HepG2 (cell line): ENCODE results near the gene TBC1D1. TPM values are rescaled to one million over a fixed set of nuclear protein-coding genes. Genes with fewer than 3 reads are reported as not detected.

ENCODE experiments used
- ATAC-seq: fragments of 200-7000 bp; cut with Tn5 transposase; 3 replicates; pipeline ENCODE4 v1.9.1; 2020; ENCODE audit warnings: mild to moderate bottlenecking, moderate library complexity
- BruUV-seq: library from RNA; stranded (reverse); fragments of 400-500 nt; replicated peaks from 2 replicates; lab custom pipeline; 2021; lab: Mats Ljungman, UMichigan
- CTCF ChIA-PET: fragments of 300-600 bp; formaldehyde crosslinking; extraction: SDS; loops from one replicate; lab custom pipeline; 2021; ENCODE audit warnings: low total read pairs, inconsistent platforms, low intra/inter-chr PET ratio; lab: Yijun Ruan, JAX
- POLR2A ChIA-PET: fragments of 350-600 bp; sonication (Branson Sonifier 250); formaldehyde crosslinking; loops from one replicate; lab custom pipeline; 2020; ENCODE audit warnings: antibody characterized with exemption, inconsistent platforms; lab: Yijun Ruan, JAX
- DNase-seq: peaks from one replicate; pipeline ENCODE4 v3.0.0-alpha.2; 2015; ENCODE audit warnings: low spot score
- FAIRE-seq: peaks from 3 replicates; lab custom pipeline; 2011; peaks lifted over from hg19 to GRCh38; lab: Jason Lieb, UNC
- H2AFZ ChIP-seq: one replicate; pipeline ENCODE4 v1.6.1; 2011; ENCODE audit warnings: low read length, inconsistent platforms
- H3K27ac ChIP-seq: fragments of 300-600 bp; 3 replicates; pipeline ENCODE4 v1.8.0; 2011; ENCODE audit warnings: mixed run types, mild to moderate bottlenecking, mixed read lengths, low read length, inconsistent platforms; ENCODE audit not compliant: insufficient read depth; ENCODE audit errors: extremely low read length
- H3K27me3 ChIP-seq, 2 experiments: fragments of 200-600 bp in 1 of 2; 2 replicates in 1 of 2; 3 replicates in 1 of 2; pipeline versions ENCODE4 v1.6.0 to v1.8.0; 2011; ENCODE audit warnings: low read length in 2 of 2, mild to moderate bottlenecking in 2 of 2, moderate library complexity in 2 of 2, inconsistent platforms in 1 of 2; ENCODE audit not compliant: insufficient read depth in 2 of 2, control insufficient read depth in 1 of 2
- H3K36me3 ChIP-seq, 2 experiments: fragments of 200-600 bp in 1 of 2; replicated peaks in 1 of 2; 2 replicates in 1 of 2; 3 replicates in 1 of 2; pipeline versions ENCODE4 v1.5.1 to v1.8.0; 2011; ENCODE audit warnings: low read length in 2 of 2, inconsistent platforms in 1 of 2; ENCODE audit not compliant: insufficient read depth in 2 of 2, control insufficient read depth in 1 of 2
- H3K4me1 ChIP-seq: 2 replicates; pipeline ENCODE4 v1.5.1; 2012; ENCODE audit warnings: low read length, inconsistent platforms; ENCODE audit not compliant: insufficient read depth
- H3K4me2 ChIP-seq: 2 replicates; pipeline ENCODE4 v1.6.0; 2011; ENCODE audit warnings: low read depth, low read length, inconsistent platforms
- H3K4me3 ChIP-seq, 3 experiments: fragments of 200-600 bp in 1 of 3; sonication (generic), shearing (Covaris generic) in 1 of 3; replicated peaks in 1 of 3; 2 replicates each; pipeline ENCODE4 v1.5.1; 2011 to 2016; ENCODE audit warnings: low read length in 3 of 3, inconsistent platforms in 2 of 3, low read depth in 2 of 3, mild to moderate bottlenecking in 2 of 3, control low read depth in 1 of 3, mixed read lengths in 1 of 3; ENCODE audit not compliant: insufficient read depth in 1 of 3
- H3K79me2 ChIP-seq: one replicate; pipeline ENCODE4 v1.6.1; 2011; ENCODE audit warnings: low read length, inconsistent platforms; ENCODE audit not compliant: insufficient read depth
- H3K9ac ChIP-seq: 2 replicates; pipeline ENCODE4 v1.6.0; 2011; ENCODE audit warnings: mild to moderate bottlenecking, low read depth, low read length, inconsistent platforms; ENCODE audit not compliant: insufficient read depth
- H3K9me3 ChIP-seq: 2 replicates; pipeline ENCODE4 v1.5.1; 2012; ENCODE audit warnings: mild to moderate bottlenecking, low read length
- H4K20me1 ChIP-seq: 2 replicates; pipeline ENCODE4 v1.6.0; 2011; ENCODE audit warnings: inconsistent platforms, mild to moderate bottlenecking, low read length, moderate library complexity; ENCODE audit not compliant: insufficient read depth
- BORCS8-MEF2B ChIP-seq: sonication (generic); formaldehyde crosslinking; IDR thresholded peaks from 2 replicates; pipeline ENCODE4 v1.8.0; 2022; ENCODE audit warnings: mild to moderate bottlenecking, missing genetic modification reagents
- CEBPB ChIP-seq: IDR thresholded peaks from 2 replicates; pipeline ENCODE4 v1.6.1; 2011; ENCODE audit warnings: low read depth, low read length, improper control_type of control experiment, borderline replicate concordance
- KMT2A ChIP-seq: sonication (generic); formaldehyde crosslinking; IDR thresholded peaks from 2 replicates; pipeline ENCODE4 v1.4.0; 2020; ENCODE audit warnings: missing genetic modification reagents
- MED13 ChIP-seq: sonication (generic); formaldehyde crosslinking; IDR thresholded peaks from 2 replicates; pipeline ENCODE4 v1.5.0; 2020; ENCODE audit warnings: missing genetic modification reagents
- NCOA5 ChIP-seq: sonication (generic); formaldehyde crosslinking; IDR thresholded peaks from 2 replicates; pipeline ENCODE4 v1.4.0; 2020; ENCODE audit warnings: missing genetic modification reagents
- RFX3 ChIP-seq: IDR thresholded peaks from 2 replicates; pipeline ENCODE4 v1.6.1; 2016; ENCODE audit warnings: missing biosample characterization, missing genetic modification reagents
- RXRA ChIP-seq: sonication (generic); formaldehyde crosslinking; IDR thresholded peaks from 2 replicates; pipeline ENCODE4 v1.5.1; 2020; ENCODE audit warnings: missing genetic modification reagents
- SIN3B ChIP-seq: fragments of 150-350 bp; IDR thresholded peaks from 2 replicates; pipeline ENCODE4 v1.6.1; 2014; ENCODE audit warnings: low read length
- SOX13 ChIP-seq, 3 experiments: fragments of 450-650 bp in 1 of 3; sonication (generic) in 1 of 3; formaldehyde crosslinking in 1 of 3; IDR thresholded peaks in 2 of 3; conservative IDR thresholded peaks in 1 of 3; 2 replicates each; pipeline versions ENCODE4 v1.5.0 to v1.6.1; 2016 to 2020; ENCODE audit warnings: antibody characterized with exemption in 1 of 3, mild to moderate bottlenecking in 1 of 3, missing compliant biosample characterization in 1 of 3, missing genetic modification reagents in 1 of 3, moderate library complexity in 1 of 3
- SRY ChIP-seq: sonication (generic); formaldehyde crosslinking; IDR thresholded peaks from 2 replicates; pipeline ENCODE4 v1.8.0; 2022; ENCODE audit warnings: mild to moderate bottlenecking, missing genetic modification reagents
- TARDBP ChIP-seq: sonication (generic); formaldehyde crosslinking; IDR thresholded peaks from 2 replicates; pipeline ENCODE4 v1.8.0; 2022; ENCODE audit warnings: mild to moderate bottlenecking, missing genetic modification reagents
- XRCC5 ChIP-seq: fragments of 200-400 bp; formaldehyde crosslinking; optimal IDR thresholded peaks from 2 replicates; pipeline ENCODE3; 2017; ENCODE audit warnings: mild to moderate bottlenecking, low read length
- ZNF12 ChIP-seq: sonication (generic); formaldehyde crosslinking; IDR thresholded peaks from 2 replicates; pipeline ENCODE4 v1.5.0; 2020; ENCODE audit warnings: missing genetic modification reagents
- ZNF513 ChIP-seq: sonication (generic); formaldehyde crosslinking; conservative IDR thresholded peaks from 2 replicates; pipeline ENCODE4 v1.5.0; 2020; ENCODE audit warnings: missing genetic modification reagents
- ZNF577 ChIP-seq: sonication (generic); formaldehyde crosslinking; IDR thresholded peaks from 2 replicates; pipeline ENCODE4 v1.4.0; 2020; ENCODE audit warnings: mild to moderate bottlenecking, low read depth, missing genetic modification reagents, borderline replicate concordance
- ZNF781 ChIP-seq: sonication (generic); formaldehyde crosslinking; IDR thresholded peaks from 2 replicates; pipeline ENCODE4 v1.5.1; 2020; ENCODE audit warnings: borderline replicate concordance, mild to moderate bottlenecking, missing genetic modification reagents; ENCODE audit errors: not compliant biosample characterization
- ZSCAN12 ChIP-seq: sonication (generic); formaldehyde crosslinking; IDR thresholded peaks from 2 replicates; pipeline ENCODE4 v1.9.0; 2021; ENCODE audit warnings: mild to moderate bottlenecking, missing genetic modification reagents
- WGBS: methylation state at CpG from one replicate; pipeline ENCODE4 v1.1.6; 2017; ENCODE audit warnings: low lambda C conversion rate; 5-methylcytosine and 5-hydroxymethylcytosine counted together
- in situ Hi-C: cut with HindIII; loops from 2 replicates; pipeline ENCODE4 v1.10.0; 2017; ENCODE audit warnings: low pct_unique_long_range_greater_than_20kb; ENCODE audit not compliant: extremely low pct_ligation_motif_present
- intact Hi-C: fragments of 100-400 bp; cut with micrococcal nuclease; formaldehyde crosslinking; loops from one replicate; pipeline ENCODE4 v1.10.0; 2022; ENCODE audit not compliant: unreplicated experiment
- polyA plus RNA-seq, 8 experiments: library from polyadenylated mRNA; depleted of rRNA in 3 of 8; stranded (reverse) in 7 of 8; unstranded in 1 of 8; fragments of >200 nt; fragmentation: Illumina TruSeq in 4 of 8; extraction: Trizol in 4 of 8; gene quantifications; 2 replicates each; pipeline versions ENCODE4 v1.2.1 to v1.2.3, GENCODE V29; 2011 to 2016; ENCODE audit warnings: low read depth in 4 of 8, missing spikeins in 1 of 8, mixed read lengths in 1 of 8; ENCODE audit not compliant: insufficient read depth in 1 of 8
- total RNA-seq, 5 experiments: library from RNA; depleted of rRNA; stranded (reverse); fragments of >200 nt; fragmentation: Illumina TruSeq; extraction: Trizol; gene quantifications; 2 replicates each; pipeline ENCODE4 v1.2.3, GENCODE V29; 2016; ENCODE audit warnings: low read depth in 1 of 5

The TBC1D1 gene
- total and polyA plus RNA-seq, 2 of the 13 experiments (the other 11 are each of a cell fraction or from before 2014, with no cell fraction given), result 37.3 to 62.8 TPM

- intact Hi-C loops (no loop called here), in situ Hi-C loops (no loop called here)
- POLR2A ChIA-PET, result no interaction called here
- no peak overlapping the region for H3K27ac ChIP-seq
- no peak overlapping the region for H3K4me3 ChIP-seq
- FAIRE-seq, result no peak
- CTCF ChIA-PET, result no interaction called here
- no peak for DNase-seq
- no peaks in the 10 kb centered on the region for H3K36me3 ChIP-seq
- H3K27me3 ChIP-seq, result no peaks in the 10 kb centered on the region
- no peak overlapping the region for H3K9ac ChIP-seq
- H3K4me2 ChIP-seq, result no peak overlapping the region
- H3K9me3 ChIP-seq, result no peaks in the 10 kb centered on the region
- no peak for TF ChIP-seq SRY (CRISPR knock-in tag)
- TF ChIP-seq ZNF781, result no peak
- TF ChIP-seq NCOA5 (CRISPR knock-in tag), result no peak
- no peak for TF ChIP-seq ZNF577 (CRISPR knock-in tag)
- TF ChIP-seq ZNF12 (CRISPR knock-in tag), result no peak
- no TSS peak for BruUV-seq
- H3K79me2 ChIP-seq, result no peaks in the 10 kb centered on the region
- 97% methylated on average over 3 of the region's 3 CpGs for WGBS
- H4K20me1 ChIP-seq, result no peaks in the 10 kb centered on the region
- ATAC-seq, result no peak
- peaks cover 17% of the 10 kb centered on the region for H3K4me1 ChIP-seq
- H2AFZ ChIP-seq, result no peak overlapping the region
Measured at GRCh38 chr4:37999965-38000364, 109.1 kb downstream of the TBC1D1 start.

GRCh38 chr4:38001927-38002326, 111.0 kb downstream of the TBC1D1 start:
- H2AFZ ChIP-seq, result no peak overlapping the region
- in situ Hi-C loops (no loop called here), intact Hi-C loops (no loop called here)
- H3K4me3 ChIP-seq, result no peak overlapping the region
- no peak overlapping the region for H3K4me2 ChIP-seq
- H3K9me3 ChIP-seq, result no peaks in the 10 kb centered on the region
- H4K20me1 ChIP-seq, result no peaks in the 10 kb centered on the region
- no peak for ATAC-seq
- no peaks in the 10 kb centered on the region for H3K36me3 ChIP-seq
- DNase-seq, result no peak
- ChIA-PET CTCF (no interaction called here), POLR2A (no interaction called here)
- BruUV-seq, result no TSS peak
- no peak for TF ChIP-seq CEBPB
- TF ChIP-seq BORCS8-MEF2B, result no peak
- TF ChIP-seq XRCC5, result no peak
- no peak for TF ChIP-seq ZNF513 (CRISPR knock-in tag)
- TF ChIP-seq MED13 (CRISPR knock-in tag), result no peak
- no peak for TF ChIP-seq TARDBP
- TF ChIP-seq RFX3 (CRISPR knock-in tag), result no peak
- TF ChIP-seq KMT2A (CRISPR knock-in tag), result no peak
- no peak for TF ChIP-seq SIN3B
- TF ChIP-seq ZSCAN12 (CRISPR knock-in tag), result no peak
- TF ChIP-seq RXRA (CRISPR knock-in tag), result no peak
- TF ChIP-seq SOX13 (IDR thresholded peaks at IDR 0.05), result no peak
- no peak for TF ChIP-seq SOX13 (CRISPR knock-in tag; conservative IDR thresholded peaks at IDR 0.05 in 1 of 2, IDR thresholded peaks at IDR 0.05 in 1 of 2)
- FAIRE-seq, result no peak
- peaks cover 3% of the 10 kb centered on the region for H3K79me2 ChIP-seq
- H3K27me3 ChIP-seq, result no peaks in the 10 kb centered on the region
- 91% methylated on average over 3 of the region's 3 CpGs for WGBS
- no peak overlapping the region for H3K27ac ChIP-seq
- H3K4me1 ChIP-seq, result peaks cover 9% of the 10 kb centered on the region
- no peak overlapping the region for H3K9ac ChIP-seq
